HG03039 (cell line): ENCODE results near the gene NDUFB5.

Experiments used
- ATAC-seq: cut with Tn5 transposase; IDR thresholded peaks from one replicate; pipeline ENCODE4 v1.9.1; 2021; ENCODE audit warnings: mild to moderate bottlenecking, moderate library complexity; ENCODE audit not compliant: unreplicated experiment

Gene NDUFB5

GRCh38 chr3:179604321-179605078 is at the start of gene NDUFB5, which contains the start of gene MRPL47:
TSS of gene NDUFB5 (plus strand) at chr3:179604794. CDS start at chr3:179604816, 22 bp downstream.
TSS of gene MRPL47 (minus strand) at chr3:179604638. CDS start at chr3:179604624, 14 bp downstream.
- ATAC-seq = peak; percentile 96

- no peak for ATAC-seq
These were observed 45.7 kb upstream of the NDUFB5 start for GRCh38 chr3:179558742-179559364.

GRCh38 chr3:179560791-179561190 is 43.8 kb upstream of the NDUFB5 start:
- ATAC-seq = no peak

GRCh38 chr3:179562591-179563270 is 41.9 kb upstream of the NDUFB5 start, which contains the start of gene ACTL6A:
TSS of gene ACTL6A (plus strand) at chr3:179562926. CDS start at chr3:179563093, 167 bp downstream.
- peak; percentile 97 for ATAC-seq

- peak; percentile 39 for ATAC-seq
These were observed 41.3 kb upstream of the NDUFB5 start for GRCh38 chr3:179563271-179563783.

- ATAC-seq = no peak
These were observed 39.1 kb upstream of the NDUFB5 start for GRCh38 chr3:179565496-179565895.

- no peak for ATAC-seq
These were observed 23.6 kb upstream of the NDUFB5 start for GRCh38 chr3:179580992-179581391.

GRCh38 chr3:179589143-179589542 is 15.5 kb upstream of the NDUFB5 start:
- ATAC-seq = peak; percentile 76

GRCh38 chr3:179590669-179591068 is 13.9 kb upstream of the NDUFB5 start:
- ATAC-seq = no peak

GRCh38 chr3:179591313-179591712 is 13.3 kb upstream of the NDUFB5 start:
- no peak for ATAC-seq

GRCh38 chr3:179599531-179599930 is 5.1 kb upstream of the NDUFB5 start:
- ATAC-seq = no peak

GRCh38 chr3:179603321-179603720 is 1.3 kb upstream of the NDUFB5 start:
- no peak for ATAC-seq

GRCh38 chr3:179603831-179604230 is 763 bp upstream of the NDUFB5 start:
- no peak for ATAC-seq

- no peak for ATAC-seq
These were observed 2.0 kb downstream of the NDUFB5 start for GRCh38 chr3:179606534-179607085.

GRCh38 chr3:179608931-179609720 is 4.5 kb downstream of the NDUFB5 start:
- peak; percentile 54 for ATAC-seq

GRCh38 chr3:179610066-179610465 is 5.5 kb downstream of the NDUFB5 start:
- ATAC-seq = no peak

GRCh38 chr3:179613807-179614206 is 9.2 kb downstream of the NDUFB5 start:
- ATAC-seq = no peak

GRCh38 chr3:179615458-179616173 is 11.0 kb downstream of the NDUFB5 start:
- ATAC-seq = no peak

- no peak for ATAC-seq
These were observed 17.4 kb downstream of the NDUFB5 start for GRCh38 chr3:179622023-179622422.

- no peak for ATAC-seq
These were observed 19.9 kb downstream of the NDUFB5 start for GRCh38 chr3:179624451-179624850.
